Hepatocyte (in vitro differentiated cells): ENCODE data around the gene MX1.

Experiments
- CTCF ChIP-seq: fragments of 200-600 bp; sonication (generic); IDR thresholded peaks from 2 replicates; pipeline ENCODE4 v1.5.1; 2016; ENCODE audit warnings: antibody characterized with exemption, mild to moderate bottlenecking; ENCODE audit not compliant: poor library complexity
- EZH2 ChIP-seq: fragments of 200-600 bp; sonication (generic); IDR thresholded peaks from 2 replicates; pipeline ENCODE4 v1.6.1; 2016; ENCODE audit warnings: antibody characterized with exemption, mild to moderate bottlenecking, borderline replicate concordance

- TF ChIP-seq CTCF (no peak), EZH2 (no peak)
These were observed 57.4 kb downstream of the MX1 start for GRCh38 chr21:41483415-41483814.
